PC-3 (cell line): ENCODE measurements around the gene CAPN6.

Experiments used
- EZH2 ChIP-seq: fragments of 300-600 bp; sonication (generic); IDR thresholded peaks from one replicate; pipeline ENCODE4 v1.6.1; 2017; ENCODE audit warnings: antibody characterized with exemption, mild to moderate bottlenecking, low read length; ENCODE audit not compliant: unreplicated experiment
- EZH2phosphoT487 ChIP-seq: fragments of 300-600 bp; sonication (generic); IDR thresholded peaks from 2 replicates; pipeline ENCODE4 v1.6.1; 2018; ENCODE audit warnings: mild to moderate bottlenecking, antibody characterized with exemption, low read length, borderline replicate concordance
- TF ChIP-seq, protein P1 (sequence below): fragments of 300-600 bp; sonication (generic); conservative IDR thresholded peaks from 2 replicates; pipeline ENCODE4 v1.5.1; 2017; ENCODE audit warnings: antibody characterized with exemption, low read depth, mild to moderate bottlenecking, low read length

DNA sequence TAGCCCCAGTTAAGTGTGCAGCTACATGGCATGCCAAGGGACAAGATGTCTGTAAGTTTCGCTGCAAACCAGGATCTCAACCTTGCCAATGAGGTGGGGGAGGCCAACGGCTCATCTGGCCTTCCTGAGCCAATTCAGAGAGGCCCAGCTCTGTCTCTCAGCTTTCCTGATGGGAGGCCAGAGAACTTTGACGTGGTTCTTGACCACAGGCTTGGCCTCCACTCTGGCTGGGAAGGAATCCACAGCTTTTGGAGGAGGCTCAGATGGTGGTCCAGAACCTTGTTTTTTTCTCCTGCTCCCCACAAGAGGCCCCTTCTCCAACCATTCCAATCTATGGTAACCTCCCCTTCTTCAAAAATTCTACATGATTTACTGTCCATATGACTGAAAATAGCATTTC is 9.8 kb downstream of the CAPN6 start:
- TF ChIP-seq, protein P1, sequence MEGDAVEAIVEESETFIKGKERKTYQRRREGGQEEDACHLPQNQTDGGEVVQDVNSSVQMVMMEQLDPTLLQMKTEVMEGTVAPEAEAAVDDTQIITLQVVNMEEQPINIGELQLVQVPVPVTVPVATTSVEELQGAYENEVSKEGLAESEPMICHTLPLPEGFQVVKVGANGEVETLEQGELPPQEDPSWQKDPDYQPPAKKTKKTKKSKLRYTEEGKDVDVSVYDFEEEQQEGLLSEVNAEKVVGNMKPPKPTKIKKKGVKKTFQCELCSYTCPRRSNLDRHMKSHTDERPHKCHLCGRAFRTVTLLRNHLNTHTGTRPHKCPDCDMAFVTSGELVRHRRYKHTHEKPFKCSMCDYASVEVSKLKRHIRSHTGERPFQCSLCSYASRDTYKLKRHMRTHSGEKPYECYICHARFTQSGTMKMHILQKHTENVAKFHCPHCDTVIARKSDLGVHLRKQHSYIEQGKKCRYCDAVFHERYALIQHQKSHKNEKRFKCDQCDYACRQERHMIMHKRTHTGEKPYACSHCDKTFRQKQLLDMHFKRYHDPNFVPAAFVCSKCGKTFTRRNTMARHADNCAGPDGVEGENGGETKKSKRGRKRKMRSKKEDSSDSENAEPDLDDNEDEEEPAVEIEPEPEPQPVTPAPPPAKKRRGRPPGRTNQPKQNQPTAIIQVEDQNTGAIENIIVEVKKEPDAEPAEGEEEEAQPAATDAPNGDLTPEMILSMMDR, result no peak
- TF ChIP-seq EZH2phosphoT487, result no peak
- TF ChIP-seq EZH2, result no peak
